Measurements from ENCODE around the gene FSD1L. TPM values are rescaled to one million over a fixed set of nuclear protein-coding genes. Genes with fewer than 3 reads are reported as not detected.
A peak's percentile ranks its signal among the peaks of the same experiment; 100 is the strongest.
"Not testable (repeated sequence)": the region's sequence is repeated elsewhere in the genome, so short reads cannot be mapped to it uniquely, and the experiment has no call there.

Gene FSD1L
- total RNA-seq, 1 experiment from 2014 or later: 3.4 TPM

GRCh38 chr9:105557804-105558610, 110.2 kb downstream of the FSD1L start, which contains the start of gene FKTN:
Gene FKTN (plus strand): TSS chr9:105558131. CDS start chr9:105575033, 16,902 bp downstream.
- Mint-ChIP-seq H3K4me1 (ENCODE audit: low read depth, unreplicated experiment) (peaks cover 9% of the 10 kb centered on the region), H3K36me3 (ENCODE audit: insufficient read depth, unreplicated experiment) (peaks cover 15% of the 10 kb centered on the region), H3K27ac (ENCODE audit: unreplicated experiment) (peak within 1 kb of the TSS; percentile 67), H3K27me3 (ENCODE audit: unreplicated experiment) (no peaks in the 10 kb centered on the region), H3K4me3 (ENCODE audit: low read depth, unreplicated experiment) (peak within 1 kb of the TSS; percentile 83), H3K9me3 (ENCODE audit: low read depth, unreplicated experiment) (peaks cover 13% of the 10 kb centered on the region)
- CTCF ChIA-PET: interaction anchor here (0.5 kb wide), 1 partner anchor 661 kb away, joined by 4 read pairs; no protein-coding TSS in a partner anchor
- no peak for TF ChIP-seq CTCF (IDR thresholded peaks at IDR 0.05; ENCODE audit: unreplicated experiment)
- peak; percentile 74 for DNase-seq
- BruUV-seq (replicated peaks): no TSS peak
- intact Hi-C loops (cut with micrococcal nuclease; ENCODE audit: unreplicated experiment): no loop called here

GRCh38 chr9:105572455-105572854, 124.6 kb downstream of the FSD1L start:
- Mint-ChIP-seq H3K9me3 (ENCODE audit: low read depth, unreplicated experiment) (peaks cover 12% of the 10 kb centered on the region), H3K36me3 (ENCODE audit: insufficient read depth, unreplicated experiment) (no peaks in the 10 kb centered on the region), H3K4me1 (ENCODE audit: low read depth, unreplicated experiment) (no peaks in the 10 kb centered on the region), H3K27me3 (ENCODE audit: unreplicated experiment) (no peaks in the 10 kb centered on the region), H3K27ac (ENCODE audit: unreplicated experiment) (no peak overlapping the region), H3K4me3 (ENCODE audit: low read depth, unreplicated experiment) (no peak overlapping the region)
- DNase-seq: no peak
- CTCF ChIA-PET: no interaction called here
- no TSS peak for BruUV-seq (replicated peaks)
- no peak for TF ChIP-seq CTCF (IDR thresholded peaks at IDR 0.05; ENCODE audit: unreplicated experiment)
- intact Hi-C loops (cut with micrococcal nuclease; ENCODE audit: unreplicated experiment): no loop called here

GRCh38 chr9:105579952-105580351, 132.1 kb downstream of the FSD1L start:
- H3K4me3 Mint-ChIP-seq (ENCODE audit: low read depth, unreplicated experiment); H3K4me1 Mint-ChIP-seq (ENCODE audit: low read depth, unreplicated experiment); DNase-seq; CTCF ChIA-PET; H3K27me3 Mint-ChIP-seq (ENCODE audit: unreplicated experiment); H3K27ac Mint-ChIP-seq (ENCODE audit: unreplicated experiment); H3K36me3 Mint-ChIP-seq (ENCODE audit: insufficient read depth, unreplicated experiment); intact Hi-C loops (cut with micrococcal nuclease; ENCODE audit: unreplicated experiment); BruUV-seq (replicated peaks); H3K9me3 Mint-ChIP-seq (ENCODE audit: low read depth, unreplicated experiment): not testable (repeated sequence)

- CTCF ChIA-PET; H3K4me3 Mint-ChIP-seq (ENCODE audit: low read depth, unreplicated experiment); DNase-seq; BruUV-seq (replicated peaks); H3K27ac Mint-ChIP-seq (ENCODE audit: unreplicated experiment); H3K36me3 Mint-ChIP-seq (ENCODE audit: insufficient read depth, unreplicated experiment); H3K4me1 Mint-ChIP-seq (ENCODE audit: low read depth, unreplicated experiment); H3K27me3 Mint-ChIP-seq (ENCODE audit: unreplicated experiment); H3K9me3 Mint-ChIP-seq (ENCODE audit: low read depth, unreplicated experiment); intact Hi-C loops (cut with micrococcal nuclease; ENCODE audit: unreplicated experiment): not testable (repeated sequence)
Measured at GRCh38 chr9:105581550-105581949, 133.7 kb downstream of the FSD1L start.

GRCh38 chr9:105593145-105593544, 145.3 kb downstream of the FSD1L start:
- H3K27ac Mint-ChIP-seq (ENCODE audit: unreplicated experiment): no peak overlapping the region
- H3K27me3 Mint-ChIP-seq (ENCODE audit: unreplicated experiment): no peaks in the 10 kb centered on the region
- TF ChIP-seq CTCF (IDR thresholded peaks at IDR 0.05; ENCODE audit: unreplicated experiment): no peak
- H3K9me3 Mint-ChIP-seq (ENCODE audit: low read depth, unreplicated experiment): peaks cover 4% of the 10 kb centered on the region
- H3K4me1 Mint-ChIP-seq (ENCODE audit: low read depth, unreplicated experiment): no peaks in the 10 kb centered on the region
- H3K4me3 Mint-ChIP-seq (ENCODE audit: low read depth, unreplicated experiment): no peak overlapping the region
- CTCF ChIA-PET: no interaction called here
- no peaks in the 10 kb centered on the region for H3K36me3 Mint-ChIP-seq (ENCODE audit: insufficient read depth, unreplicated experiment)
- no TSS peak for BruUV-seq (replicated peaks)
- DNase-seq: no peak
- intact Hi-C loops (cut with micrococcal nuclease; ENCODE audit: unreplicated experiment): no loop called here

Other genes with a start within 250 kb of the FSD1L start
- 36.6 and 41.2 TPM in 2 replicates for gene SLC44A1, start 203.4 kb upstream of the FSD1L start, total RNA-seq (2022)
- 8.6 and 11.8 TPM in 2 replicates for gene FKTN, start 110.1 kb downstream of the FSD1L start, total RNA-seq (2022)
- gene TAL2, start 214.4 kb downstream of the FSD1L start, total RNA-seq (2022): not detected in 2 replicates
- gene TMEM38B, start 246.5 kb downstream of the FSD1L start, total RNA-seq (2022): 14.5 and 15.4 TPM in 2 replicates

Data from Calu3 (cell line).